ENCODE results near the gene FASLG. TPM values are rescaled to one million over a fixed set of nuclear protein-coding genes. Genes with fewer than 3 reads are reported as not detected.

FASLG gene
- total RNA-seq, 5 donors from 2014 or later (not counting 1 experiment from before 2014, with no cell fraction given), result 0.70 to 5.2 (median 3.4) TPM

DNA sequence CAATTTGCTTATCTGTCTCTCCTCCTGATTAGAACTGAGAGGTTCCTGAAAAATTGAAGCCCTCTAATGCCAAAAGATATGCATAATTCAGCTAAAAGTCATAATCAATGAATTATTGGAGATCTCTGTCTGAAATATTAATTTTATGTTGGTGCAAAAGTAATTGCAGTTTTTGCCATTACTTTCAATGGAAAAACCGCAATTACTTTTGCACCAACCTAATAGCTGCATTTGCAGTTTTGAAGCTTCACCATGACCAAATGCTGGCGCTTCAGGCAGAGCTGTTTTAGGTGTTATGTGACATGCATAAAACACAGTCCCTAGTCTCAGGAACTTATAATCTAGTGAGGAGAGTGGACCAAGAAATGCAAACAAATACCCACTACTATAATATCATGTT lies 29.7 kb upstream of the FASLG start:
- no peaks in the 10 kb centered on the region for H3K36me3 Mint-ChIP-seq
- H3K27ac Mint-ChIP-seq, result no peak overlapping the region

DNA sequence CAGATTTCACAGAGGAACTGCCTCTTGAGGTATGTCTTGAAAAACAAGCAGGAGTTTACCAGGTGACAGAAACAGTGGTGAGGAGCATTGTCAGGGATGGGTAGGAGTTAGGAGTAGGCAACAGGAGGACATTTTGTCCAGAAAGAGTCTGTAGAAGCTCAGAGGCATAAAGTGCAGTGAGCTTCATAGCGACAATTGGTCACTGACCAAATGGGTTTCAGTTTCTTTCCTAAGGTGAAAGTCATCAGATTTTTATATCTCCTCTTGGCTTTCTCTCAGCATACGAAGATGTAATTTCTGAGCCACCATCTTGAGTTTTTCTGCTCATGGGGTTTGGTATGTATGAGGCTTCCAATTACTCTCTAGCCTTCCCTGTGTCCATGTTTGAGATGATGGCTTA lies 29.3 kb upstream of the FASLG start:
- H3K27ac Mint-ChIP-seq, result no peak overlapping the region
- POLR2A ChIA-PET, result interaction anchor here in 1 of 2 donors (0.5 kb wide), 1 partner anchor 1032 kb away, joined by 3 read pairs; no protein-coding TSS in a partner anchor
- CTCF ChIA-PET, result interaction anchor here in 1 of 2 donors (0.7 kb wide), 1 partner anchor 918 kb away, joined by 3 read pairs; no protein-coding TSS in a partner anchor
- no peaks in the 10 kb centered on the region for H3K27me3 ChIP-seq (replicated peaks in 1 of 2; ENCODE audit: control insufficient read depth in 2 of 2, extremely low read depth in 1 of 2, insufficient read depth in 2 of 2, low read length in 1 of 2)
- peaks cover 28 to 54% (median 28%) of the 10 kb centered on the region in 3 donors for H3K4me1 Mint-ChIP-seq
- ATAC-seq (replicated peaks in 1 of 4), result no peak
- H3K9me3 ChIP-seq, result no peaks in the 10 kb centered on the region
- H3K27ac ChIP-seq (ENCODE audit: low read length), result no peak overlapping the region
- no peaks in the 10 kb centered on the region for H3K9me3 Mint-ChIP-seq
- H3K4me3 Mint-ChIP-seq, result peak overlapping the region in 1 of 3 donors; percentile 18
- no peaks in the 10 kb centered on the region for H3K36me3 ChIP-seq (ENCODE audit: control insufficient read depth in 2 of 2, extremely low read depth in 1 of 2, insufficient read depth in 1 of 2, low read length in 1 of 2)
- H3K4me3 ChIP-seq (ENCODE audit: control insufficient read depth in 1 of 2, extremely low read depth in 1 of 2, low read length in 1 of 2), result no peak overlapping the region
- no peaks in the 10 kb centered on the region for H3K36me3 Mint-ChIP-seq
- H3K27me3 Mint-ChIP-seq, result no peaks in the 10 kb centered on the region
- DNase-seq, result no peak
- no CpG with 5 or more reads among the region's 2 CpGs for WGBS (ENCODE audit: insufficient coverage)
- H3K4me1 ChIP-seq (ENCODE audit: control insufficient read depth in 1 of 2, extremely low read depth in 1 of 2, insufficient read depth in 2 of 2, low read length in 2 of 2), result peaks cover 7 to 10% of the 10 kb centered on the region in 2 experiments

More for the DNA sequence above, 29.7 kb upstream of the FASLG start:
- H3K4me1 Mint-ChIP-seq, result peaks cover 28 to 54% (median 28%) of the 10 kb centered on the region in 3 donors
- DNase-seq, result no peak
- H3K27me3 Mint-ChIP-seq, result no peaks in the 10 kb centered on the region
- CTCF ChIA-PET, result interaction anchor here in 1 of 2 donors (0.7 kb wide), 1 partner anchor 919 kb away, joined by 3 read pairs; no protein-coding TSS in a partner anchor
- H3K9me3 Mint-ChIP-seq, result no peaks in the 10 kb centered on the region
- H3K4me1 ChIP-seq (ENCODE audit: control insufficient read depth in 1 of 2, extremely low read depth in 1 of 2, insufficient read depth in 2 of 2, low read length in 2 of 2), result peaks cover 7 to 10% of the 10 kb centered on the region in 2 experiments
- H3K4me3 ChIP-seq (ENCODE audit: control insufficient read depth in 1 of 2, extremely low read depth in 1 of 2, low read length in 1 of 2), result no peak overlapping the region
- no peak for ATAC-seq (replicated peaks in 1 of 4)
- H3K27me3 ChIP-seq (replicated peaks in 1 of 2; ENCODE audit: control insufficient read depth in 2 of 2, extremely low read depth in 1 of 2, insufficient read depth in 2 of 2, low read length in 1 of 2), result no peaks in the 10 kb centered on the region
- no peaks in the 10 kb centered on the region for H3K36me3 ChIP-seq (ENCODE audit: control insufficient read depth in 2 of 2, extremely low read depth in 1 of 2, insufficient read depth in 1 of 2, low read length in 1 of 2)
- POLR2A ChIA-PET, result no interaction called here
- no peak overlapping the region for H3K4me3 Mint-ChIP-seq
- no peaks in the 10 kb centered on the region for H3K9me3 ChIP-seq
- no CpG with 5 or more reads among the region's 2 CpGs for WGBS (ENCODE audit: insufficient coverage)
- H3K27ac ChIP-seq (ENCODE audit: low read length), result no peak overlapping the region

DNA sequence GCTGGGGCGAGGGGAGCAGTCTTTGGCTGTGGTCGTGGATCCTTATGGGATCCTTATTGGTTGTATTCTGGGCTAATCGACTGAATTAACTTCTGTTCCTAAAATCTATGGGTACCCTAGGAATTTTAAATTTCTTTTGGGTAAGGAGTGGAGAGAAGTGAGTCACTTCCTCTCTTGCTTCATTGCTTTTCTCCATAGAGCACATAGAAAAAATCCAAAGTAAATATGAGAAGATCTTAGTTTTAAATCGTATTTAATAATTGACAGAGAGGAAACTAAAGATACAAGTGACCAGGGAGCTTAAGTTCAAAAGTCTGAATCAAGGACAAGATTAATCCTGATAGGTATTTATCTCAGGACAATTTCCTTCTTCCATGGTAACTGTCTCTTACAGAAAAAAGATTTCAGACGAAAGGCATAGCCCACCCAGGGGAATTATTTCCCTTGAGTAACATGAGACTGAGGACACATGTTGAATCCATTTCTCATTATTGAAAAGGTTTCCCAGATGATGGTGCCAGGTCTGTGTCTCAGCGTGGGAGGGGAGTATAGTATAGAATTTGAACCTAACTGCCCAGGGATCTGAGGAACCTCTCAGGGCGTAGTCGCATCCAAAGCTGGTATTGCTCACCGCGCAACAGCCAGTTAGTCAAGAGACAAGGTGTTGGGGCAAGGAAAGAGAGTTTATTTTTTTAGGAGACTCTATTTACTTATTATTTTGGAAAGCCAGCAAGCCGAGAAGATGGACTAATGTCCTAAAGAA lies 28.7 kb upstream of the FASLG start:
- Mint-ChIP-seq H3K4me1 (peaks cover 28 to 54% (median 28%) of the 10 kb centered on the region in 3 donors), H3K4me3 (no peak overlapping the region), H3K36me3 (no peaks in the 10 kb centered on the region), H3K27me3 (no peaks in the 10 kb centered on the region), H3K9me3 (no peaks in the 10 kb centered on the region), H3K27ac (no peak overlapping the region)
- no peaks in the 10 kb centered on the region for H3K27me3 ChIP-seq (replicated peaks in 1 of 2; ENCODE audit: control insufficient read depth in 2 of 2, extremely low read depth in 1 of 2, insufficient read depth in 2 of 2, low read length in 1 of 2)
- H3K4me1 ChIP-seq (ENCODE audit: control insufficient read depth in 1 of 2, extremely low read depth in 1 of 2, insufficient read depth in 2 of 2, low read length in 2 of 2), result peaks cover 7 to 10% of the 10 kb centered on the region in 2 experiments
- no peak overlapping the region for H3K4me3 ChIP-seq (ENCODE audit: control insufficient read depth in 1 of 2, extremely low read depth in 1 of 2, low read length in 1 of 2)
- ChIA-PET POLR2A (interaction anchor here in 1 of 2 donors (0.5 to 1.1 kb wide), 2 partner anchors 32 to 1033 kb away, joined by 3 read pairs; no protein-coding TSS in a partner anchor), CTCF (interaction anchor here in 1 of 2 donors (1.7 kb wide), 1 partner anchor 89 kb away, joined by 4 read pairs; no protein-coding TSS in a partner anchor)
- ATAC-seq (replicated peaks in 1 of 4) (no peak), DNase-seq (no peak)
- WGBS (ENCODE audit: insufficient coverage), result 100% methylated on average over 2 of the region's 11 CpGs
- no peaks in the 10 kb centered on the region for H3K9me3 ChIP-seq
- H3K27ac ChIP-seq (ENCODE audit: low read length), result no peak overlapping the region
- H3K36me3 ChIP-seq (ENCODE audit: control insufficient read depth in 2 of 2, extremely low read depth in 1 of 2, insufficient read depth in 1 of 2, low read length in 1 of 2), result no peaks in the 10 kb centered on the region

DNA sequence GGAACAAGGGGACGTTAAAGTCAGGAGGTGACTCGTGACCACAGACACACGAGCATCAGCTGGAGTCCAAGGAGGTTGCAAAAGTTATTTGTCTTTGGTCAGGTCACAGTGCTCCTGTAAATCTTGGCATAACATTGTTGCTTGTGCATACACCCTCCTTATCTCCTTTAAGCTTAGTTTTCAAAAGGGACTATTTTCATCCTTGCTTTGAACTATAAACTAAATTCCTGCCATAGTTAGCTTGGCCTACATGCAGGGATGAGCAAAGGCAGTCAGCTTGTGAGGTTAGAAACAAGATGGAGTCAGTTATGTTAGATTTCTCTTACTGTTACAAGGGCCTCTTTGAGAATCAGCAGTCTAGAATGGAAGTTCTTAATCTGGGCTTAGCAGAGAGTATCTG lies 28.0 kb upstream of the FASLG start:
- WGBS (ENCODE audit: insufficient coverage), result 80% methylated on average over 1 of the region's 3 CpGs
- Histone ChIP-seq H3K36me3 (ENCODE audit: control insufficient read depth in 2 of 2, extremely low read depth in 1 of 2, insufficient read depth in 1 of 2, low read length in 1 of 2) (no peaks in the 10 kb centered on the region), H3K27me3 (replicated peaks in 1 of 2; ENCODE audit: control insufficient read depth in 2 of 2, extremely low read depth in 1 of 2, insufficient read depth in 2 of 2, low read length in 1 of 2) (no peaks in the 10 kb centered on the region), H3K9me3 (no peaks in the 10 kb centered on the region), H3K27ac (ENCODE audit: low read length) (no peak overlapping the region), H3K4me1 (ENCODE audit: control insufficient read depth in 1 of 2, extremely low read depth in 1 of 2, insufficient read depth in 2 of 2, low read length in 2 of 2) (peaks cover 7 to 10% of the 10 kb centered on the region in 2 experiments), H3K4me3 (ENCODE audit: control insufficient read depth in 1 of 2, extremely low read depth in 1 of 2, low read length in 1 of 2) (no peak overlapping the region)
- ChIA-PET CTCF (interaction anchor here in 1 of 2 donors (1.7 kb wide), 1 partner anchor 89 kb away, joined by 4 read pairs; no protein-coding TSS in a partner anchor), POLR2A (interaction anchor here in 1 of 2 donors (1.1 kb wide), 1 partner anchor 32 kb away, joined by 3 read pairs; no protein-coding TSS in a partner anchor)
- no peak for DNase-seq
- H3K27ac Mint-ChIP-seq, result no peak overlapping the region
- no peaks in the 10 kb centered on the region for H3K36me3 Mint-ChIP-seq
- no peak overlapping the region for H3K4me3 Mint-ChIP-seq
- no peaks in the 10 kb centered on the region for H3K9me3 Mint-ChIP-seq
- H3K27me3 Mint-ChIP-seq, result no peaks in the 10 kb centered on the region
- H3K4me1 Mint-ChIP-seq, result peaks cover 28 to 56% (median 28%) of the 10 kb centered on the region in 3 donors
- no peak for ATAC-seq (replicated peaks in 1 of 4)

DNA sequence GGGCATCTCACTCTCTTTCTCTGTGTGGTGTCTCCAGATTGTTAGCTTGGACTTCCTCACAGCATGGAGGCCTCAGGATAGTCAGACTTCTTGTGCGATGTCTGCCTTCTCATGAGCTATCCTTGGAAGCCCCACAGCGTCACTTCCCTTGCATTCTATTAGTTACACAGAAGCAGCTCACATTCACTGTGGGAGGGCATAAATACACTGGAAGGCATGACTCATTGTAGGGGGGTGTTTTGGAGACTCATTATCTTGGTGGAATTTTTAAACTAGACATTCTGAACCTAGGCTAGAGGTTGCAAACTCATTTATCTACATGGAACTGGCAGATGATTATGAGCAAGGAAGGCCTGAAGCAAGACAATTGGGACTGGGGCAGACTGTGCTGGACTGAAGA lies 21.4 kb upstream of the FASLG start:
- peak overlapping the region; percentile 63 for H3K27ac ChIP-seq (ENCODE audit: low read length)
- WGBS (ENCODE audit: insufficient coverage), result no CpG with 5 or more reads among the region's 2 CpGs
- no peak for ATAC-seq (replicated peaks in 1 of 4)
- ChIA-PET POLR2A (interaction anchor here in 1 of 2 donors (0.5 kb wide), 1 partner anchor 80 kb away, joined by 8 read pairs; no protein-coding TSS in a partner anchor), CTCF (interaction anchor here (0.6 to 1.6 kb wide), 2 partner anchors 82 kb away, joined by 3 to 5 read pairs; no protein-coding TSS in a partner anchor)
- Mint-ChIP-seq H3K27ac (peak overlapping the region; percentile 83 to 86), H3K27me3 (no peaks in the 10 kb centered on the region), H3K36me3 (no peaks in the 10 kb centered on the region), H3K4me1 (peaks cover 60 to 62% (median 61%) of the 10 kb centered on the region in 3 donors), H3K9me3 (no peaks in the 10 kb centered on the region), H3K4me3 (peak overlapping the region in 1 of 3 donors; percentile 70)
- no peaks in the 10 kb centered on the region for H3K9me3 ChIP-seq
- H3K4me1 ChIP-seq (ENCODE audit: control insufficient read depth in 1 of 2, extremely low read depth in 1 of 2, insufficient read depth in 2 of 2, low read length in 2 of 2), result peaks cover 30 to 50% of the 10 kb centered on the region in 2 experiments
- H3K27me3 ChIP-seq (replicated peaks in 1 of 2; ENCODE audit: control insufficient read depth in 2 of 2, extremely low read depth in 1 of 2, insufficient read depth in 2 of 2, low read length in 1 of 2), result no peaks in the 10 kb centered on the region
- DNase-seq, result no peak
- H3K4me3 ChIP-seq (ENCODE audit: control insufficient read depth in 1 of 2, extremely low read depth in 1 of 2, low read length in 1 of 2), result no peak overlapping the region
- no peaks in the 10 kb centered on the region for H3K36me3 ChIP-seq (ENCODE audit: control insufficient read depth in 2 of 2, extremely low read depth in 1 of 2, insufficient read depth in 1 of 2, low read length in 1 of 2)

DNA sequence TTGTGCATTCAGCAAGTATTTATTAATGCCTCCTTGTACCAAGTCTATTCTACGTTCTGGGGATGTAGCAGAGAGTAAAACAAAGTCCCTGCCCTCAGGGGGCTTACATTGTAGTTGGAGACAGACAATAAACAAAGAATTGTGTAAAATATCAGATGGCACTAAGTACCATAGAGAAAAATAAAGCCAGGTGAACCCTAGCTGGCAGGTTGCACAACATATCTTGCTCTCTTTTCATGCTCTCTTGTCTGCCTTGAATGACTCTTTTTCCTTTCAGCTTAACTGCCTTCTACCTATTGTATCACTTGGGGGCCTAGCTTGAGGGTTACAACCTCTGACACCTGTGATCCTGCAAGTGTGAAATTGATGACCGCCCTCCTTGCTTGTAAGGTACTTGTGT lies 20.7 kb upstream of the FASLG start:
- Mint-ChIP-seq H3K4me1 (peaks cover 68 to 69% (median 69%) of the 10 kb centered on the region in 3 donors), H3K9me3 (no peaks in the 10 kb centered on the region), H3K36me3 (no peaks in the 10 kb centered on the region), H3K27me3 (no peaks in the 10 kb centered on the region), H3K27ac (peak overlapping the region; percentile 86 to 90), H3K4me3 (peak overlapping the region; percentile 46 to 70 (median 62))
- H3K4me3 ChIP-seq (ENCODE audit: control insufficient read depth in 1 of 2, extremely low read depth in 1 of 2, low read length in 1 of 2), result no peak overlapping the region
- peak in 1 of 35 experiments; percentile 26 for DNase-seq
- CTCF ChIA-PET, result interaction anchor here in 1 of 2 donors (1.6 kb wide), 1 partner anchor 81 kb away, joined by 5 read pairs; no protein-coding TSS in a partner anchor
- no peaks in the 10 kb centered on the region for H3K27me3 ChIP-seq (replicated peaks in 1 of 2; ENCODE audit: control insufficient read depth in 2 of 2, extremely low read depth in 1 of 2, insufficient read depth in 2 of 2, low read length in 1 of 2)
- ATAC-seq (replicated peaks in 1 of 4), result no peak
- H3K27ac ChIP-seq (ENCODE audit: low read length), result peak overlapping the region; percentile 63
- H3K9me3 ChIP-seq, result no peaks in the 10 kb centered on the region
- no peaks in the 10 kb centered on the region for H3K36me3 ChIP-seq (ENCODE audit: control insufficient read depth in 2 of 2, extremely low read depth in 1 of 2, insufficient read depth in 1 of 2, low read length in 1 of 2)
- WGBS (ENCODE audit: insufficient coverage), result no CpG with 5 or more reads among the region's 2 CpGs
- peaks cover 30 to 57% of the 10 kb centered on the region in 2 experiments for H3K4me1 ChIP-seq (ENCODE audit: control insufficient read depth in 1 of 2, extremely low read depth in 1 of 2, insufficient read depth in 2 of 2, low read length in 2 of 2)
- POLR2A ChIA-PET, result no interaction called here
